GM18505 (cell line): ENCODE measurements around the gene ADH4.

Experiments used
- ATAC-seq: cut with Tn5 transposase; IDR thresholded peaks from one replicate; pipeline ENCODE4 v1.9.1; 2021; ENCODE audit not compliant: unreplicated experiment
- POLR2A ChIP-seq: IDR thresholded peaks from 4 replicates; pipeline ENCODE4 v1.6.1; 2011; ENCODE audit warnings: borderline replicate concordance; ENCODE audit not compliant: insufficient read depth, insufficient read length; ENCODE audit errors: extremely low read depth

The ADH4 gene

DNA sequence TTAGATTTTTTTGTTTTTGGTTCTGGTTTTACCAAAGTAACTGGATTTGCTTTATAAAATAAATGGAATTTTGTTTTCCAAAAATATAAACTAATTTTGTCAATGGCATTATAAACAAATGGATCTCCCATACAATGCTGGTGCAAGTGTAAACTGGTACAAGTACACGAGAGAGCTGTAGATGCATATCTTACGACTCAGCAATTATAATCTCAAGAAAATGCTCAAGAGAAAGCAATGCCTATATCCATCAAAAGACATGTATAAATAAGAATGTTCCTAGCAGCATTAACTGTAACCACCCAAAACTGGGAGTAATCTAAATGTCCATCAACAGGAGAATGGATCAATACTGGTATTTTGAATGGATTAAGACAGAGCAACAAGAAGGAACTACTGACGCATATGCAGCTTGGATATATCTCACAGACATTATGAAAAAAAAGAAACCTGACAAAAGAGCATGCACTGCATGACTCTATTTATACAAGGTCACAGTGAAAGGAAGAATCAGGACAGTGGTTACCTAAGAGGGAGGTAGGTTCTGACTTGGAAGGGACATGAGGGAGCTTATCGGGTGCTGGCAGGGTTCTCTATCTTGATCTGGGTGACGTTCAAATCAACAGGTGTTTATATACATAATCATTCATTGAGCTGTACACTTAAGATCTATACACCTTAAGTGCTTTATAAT lies 65.0 kb downstream of the ADH4 start:
- TF ChIP-seq POLR2A = no peak

DNA sequence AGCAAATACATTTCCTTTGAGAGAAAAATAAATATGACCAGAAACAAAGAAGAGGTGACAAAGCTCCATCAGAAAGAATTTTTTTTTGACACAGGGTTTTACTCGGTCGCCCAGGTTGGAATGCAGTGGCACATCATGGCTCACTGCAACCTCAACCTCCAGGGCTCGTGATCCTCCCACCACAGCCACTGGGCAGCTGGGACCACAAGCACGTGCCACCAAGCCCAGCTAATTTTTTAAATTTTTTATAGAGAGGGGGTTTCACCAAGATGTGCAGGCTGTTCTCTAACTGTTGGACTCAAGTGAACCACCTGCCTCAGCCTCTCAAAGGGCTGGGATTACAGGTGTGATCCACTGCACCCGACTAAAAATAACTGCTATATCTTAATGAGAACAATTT lies 65.8 kb downstream of the ADH4 start:
- ATAC-seq = no peak
- no peak for TF ChIP-seq POLR2A

More for the DNA sequence above, 65.0 kb downstream of the ADH4 start:
- ATAC-seq = no peak

GRCh38 chr4:99077177-99077576 lies 66.9 kb downstream of the ADH4 start:
- no peak for ATAC-seq
- TF ChIP-seq POLR2A = no peak

- no peak for ATAC-seq
Measured at GRCh38 chr4:99076292-99076976, 67.7 kb downstream of the ADH4 start.

DNA sequence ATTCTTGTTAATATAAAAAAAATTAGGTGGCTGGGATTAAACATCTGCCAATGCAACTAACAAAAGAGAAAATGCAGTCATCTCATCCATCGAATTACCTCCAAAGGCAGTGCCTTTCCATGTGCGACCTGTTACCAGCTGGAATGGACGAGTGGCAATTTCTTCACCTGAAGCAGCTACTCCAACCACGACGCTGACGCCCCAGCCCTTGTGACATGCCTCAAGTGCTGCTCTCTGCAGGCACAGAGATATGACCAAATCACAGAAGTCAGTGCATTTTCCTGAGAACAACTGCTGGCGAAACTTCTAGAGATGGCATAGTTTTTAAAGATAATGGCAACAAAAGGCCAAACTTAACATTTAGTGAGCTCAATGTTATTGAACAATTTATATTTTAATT lies 69.3 kb downstream of the ADH4 start:
- no peak for ATAC-seq
- TF ChIP-seq POLR2A = no peak

More at GRCh38 chr4:99076292-99076976, 67.7 kb downstream of the ADH4 start:
- TF ChIP-seq POLR2A = no peak
